K562 (cell line): ENCODE results near the gene LRRC7. TPM values are rescaled to one million over a fixed set of nuclear protein-coding genes. Genes with fewer than 3 reads are reported as not detected.

ENCODE experiments used
- ATAC-seq: fragments of 200-7000 bp; cut with Tn5 transposase; 3 replicates; pipeline ENCODE4 v1.9.1; 2020; ENCODE audit warnings: moderate library complexity
- BruUV-seq: library from RNA; stranded (reverse); fragments of 400-500 nt; replicated peaks from 2 replicates; lab custom pipeline; 2021; lab: Mats Ljungman, UMichigan
- CTCF ChIA-PET: fragments of 300-600 bp; formaldehyde crosslinking; extraction: SDS; loops from one replicate; lab custom pipeline; 2021; ENCODE audit warnings: low intra/inter-chr PET ratio; lab: Yijun Ruan, JAX
- POLR2A ChIA-PET: fragments of 300-600, 350-650 bp; sonication (Branson Sonifier 250); formaldehyde crosslinking; extraction: SDS; loops from one replicate; lab custom pipeline; 2021; ENCODE audit warnings: antibody characterized with exemption, inconsistent platforms; lab: Yijun Ruan, JAX
- DNase-seq, 4 experiments: peaks; one replicate each; pipeline versions ENCODE4 v3.0.0 to v3.0.0-alpha.2; 2011 to 2018; ENCODE audit warnings: low spot score in 3 of 4, mixed read lengths in 3 of 4; ENCODE audit errors: extremely low read depth in 1 of 4
- FAIRE-seq: peaks from 2 replicates; lab custom pipeline; 2011; peaks lifted over from hg19 to GRCh38; lab: Jason Lieb, UNC
- H2AFZ ChIP-seq: 2 replicates; pipeline ENCODE4 v1.6.0; 2011; ENCODE audit warnings: low read depth, low read length, control low read depth, inconsistent platforms
- H3K27ac ChIP-seq: fragments of 200-600 bp; 3 replicates; pipeline ENCODE4 v1.8.0; 2011; ENCODE audit warnings: low read depth, mild to moderate bottlenecking, control low read depth, inconsistent platforms, low read length, moderate library complexity, mixed read lengths; ENCODE audit errors: extremely low read depth
- H3K27me3 ChIP-seq, 2 experiments: fragments of 300-600 bp in 1 of 2; 2 replicates in 1 of 2; 3 replicates in 1 of 2; pipeline versions ENCODE4 v1.6.0 to v1.8.0; 2011; ENCODE audit warnings: inconsistent platforms in 2 of 2, low read length in 2 of 2, mild to moderate bottlenecking in 1 of 2, mixed read lengths in 1 of 2, moderate library complexity in 1 of 2; ENCODE audit not compliant: control insufficient read depth in 2 of 2, insufficient read depth in 2 of 2
- H3K36me3 ChIP-seq: fragments of 300-600 bp; 3 replicates; pipeline ENCODE4 v1.8.0; 2011; ENCODE audit warnings: mild to moderate bottlenecking, low read length, inconsistent platforms; ENCODE audit not compliant: control insufficient read depth, insufficient read depth
- H3K4me1 ChIP-seq, 2 experiments: fragments of 200-600 bp in 1 of 2; replicated peaks in 1 of 2; 2 replicates in 1 of 2; 3 replicates in 1 of 2; pipeline versions ENCODE4 v1.5.1 to v1.8.0; 2011; ENCODE audit warnings: inconsistent platforms in 2 of 2, low read length in 2 of 2, mild to moderate bottlenecking in 1 of 2, mixed read lengths in 1 of 2, moderate library complexity in 1 of 2; ENCODE audit not compliant: control insufficient read depth in 2 of 2, insufficient read depth in 2 of 2
- H3K4me2 ChIP-seq: 2 replicates; pipeline ENCODE4 v1.6.1; 2011; ENCODE audit warnings: low read length, control low read depth, inconsistent platforms, mixed read lengths; ENCODE audit not compliant: insufficient read depth
- H3K4me3 ChIP-seq: fragments of 200-600 bp; sonication (generic), shearing (Covaris generic); 2 replicates; pipeline ENCODE4 v1.5.1; 2016; ENCODE audit warnings: control low read depth, inconsistent platforms
- H3K79me2 ChIP-seq: fragments of 200-600 bp; 3 replicates; pipeline ENCODE4 v1.8.0; 2011; ENCODE audit warnings: low read length, inconsistent platforms; ENCODE audit not compliant: control insufficient read depth, insufficient read depth
- H3K9ac ChIP-seq, 2 experiments: 2 replicates each; pipeline versions ENCODE4 v1.6.0 to v1.6.1; 2011; ENCODE audit warnings: low read depth in 2 of 2, low read length in 2 of 2, control low read depth in 1 of 2, inconsistent platforms in 1 of 2, mild to moderate bottlenecking in 1 of 2, mixed read lengths in 1 of 2; ENCODE audit not compliant: insufficient read depth in 1 of 2
- H3K9me1 ChIP-seq: one replicate; pipeline ENCODE4 v1.6.0; 2011; ENCODE audit warnings: inconsistent platforms, mild to moderate bottlenecking, low read length, moderate library complexity; ENCODE audit not compliant: control insufficient read depth, insufficient read depth
- H3K9me3 ChIP-seq: replicated peaks from 2 replicates; pipeline ENCODE4 v1.5.1; 2011; ENCODE audit warnings: low read depth, low read length, inconsistent platforms; ENCODE audit not compliant: control insufficient read depth, insufficient read depth
- H4K20me1 ChIP-seq: replicated peaks from 2 replicates; pipeline ENCODE4 v1.6.1; 2011; ENCODE audit warnings: low read length, inconsistent platforms, mixed read lengths; ENCODE audit not compliant: control insufficient read depth, insufficient read depth
- CCNT2 ChIP-seq: IDR thresholded peaks from 2 replicates; pipeline ENCODE4 v1.6.1; 2011; ENCODE audit warnings: borderline replicate concordance, low read depth, mild to moderate bottlenecking, moderate library complexity, mixed read lengths, low read length; ENCODE audit not compliant: insufficient read length; ENCODE audit errors: extremely low read depth
- KLF10 ChIP-seq: fragments of 250-450 bp; sonication (Bioruptor Pico); IDR thresholded peaks from 2 replicates; pipeline ENCODE4 v1.6.1; 2021; ENCODE audit warnings: matching md5 sums
- MED1 ChIP-seq: sonication (generic); formaldehyde crosslinking; IDR thresholded peaks from 2 replicates; pipeline ENCODE4 v1.8.1; 2023; ENCODE audit warnings: missing genetic modification reagents, borderline replicate concordance
- SMARCC2 ChIP-seq: fragments of 450-650 bp; IDR thresholded peaks from 2 replicates; pipeline ENCODE4 v1.6.1; 2017; ENCODE audit warnings: antibody characterized with exemption, moderate library complexity, mild to moderate bottlenecking, low read depth
- TFAM ChIP-seq: fragments of 250-450 bp; sonication (Bioruptor Pico); conservative IDR thresholded peaks from 2 replicates; pipeline ENCODE4 v1.5.0; 2021; ENCODE audit warnings: mild to moderate bottlenecking, moderate library complexity
- TSC22D4 ChIP-seq: fragments of 450-650 bp; IDR thresholded peaks from 2 replicates; pipeline ENCODE4 v1.6.1; 2016; ENCODE audit warnings: missing genetic modification characterization, missing biosample characterization, control low read depth
- ZBTB7A ChIP-seq: IDR thresholded peaks from 2 replicates; pipeline ENCODE4 v1.6.1; 2011; ENCODE audit warnings: low read depth, mild to moderate bottlenecking, low read length, moderate library complexity, borderline replicate concordance; ENCODE audit not compliant: control insufficient read depth
- ZNF239 ChIP-seq: fragments of 250-450 bp; sonication (Bioruptor Pico); IDR thresholded peaks from 2 replicates; pipeline ENCODE4 v1.4.0; 2020; ENCODE audit warnings: mild to moderate bottlenecking
- ZNF551 ChIP-seq: fragments of 250-450 bp; sonication (Bioruptor Pico); IDR thresholded peaks from 2 replicates; pipeline ENCODE4 v1.5.0; 2021; ENCODE audit warnings: mild to moderate bottlenecking, moderate library complexity
- in situ Hi-C: fragments of 300-500 bp; cut with MboI; formaldehyde crosslinking; loops from 4 replicates; pipeline ENCODE4 v1.15.0; 2018; ENCODE audit warnings: inconsistent platforms, mixed read lengths
- intact Hi-C: fragments of 100-400 bp; cut with micrococcal nuclease; formaldehyde crosslinking; loops from 2 replicates; pipeline ENCODE4 v1.14.2; 2022
- polyA plus RNA-seq, 8 experiments: library from polyadenylated mRNA; depleted of rRNA in 4 of 8; stranded (reverse) in 5 of 8; unstranded in 3 of 8; fragments of >200 nt; fragmentation: Nextera tagmentation in 2 of 8; fragmentation: Illumina TruSeq in 1 of 8; extraction: Ambion mirVana in 2 of 8; extraction: Trizol in 1 of 8; gene quantifications; 2 replicates each; pipeline versions ENCODE4 v1.2.1 to v1.2.3, GENCODE V29; 2011 to 2014; ENCODE audit warnings: inconsistent platforms in 1 of 8, missing spikeins in 1 of 8
- total RNA-seq, 7 experiments: library from RNA; depleted of rRNA in 6 of 7; stranded (reverse); fragments of >200 nt in 6 of 7; fragmentation: Illumina TruSeq in 2 of 7; extraction: Trizol in 2 of 7; gene quantifications; 2 replicates each; pipeline versions ENCODE4 v1.2.1 to v1.2.3, GENCODE V29; 2011 to 2021; ENCODE audit warnings: low replicate concordance in 1 of 7
- TF ChIP-seq, protein P1 (sequence below): fragments of 250-450 bp; sonication (Bioruptor Pico); IDR thresholded peaks from 2 replicates; pipeline ENCODE4 v1.4.0; 2020; ENCODE audit warnings: borderline replicate concordance

The LRRC7 gene
- total and polyA plus RNA-seq, 9 of the 15 experiments (the other 6 are each of a cell fraction or from before 2014, with no cell fraction given): 0.09 to 0.94 (median 0.49) TPM

GRCh38 chr1:69648486-69648885 lies 80.8 kb downstream of the LRRC7 start:
- ChIA-PET CTCF (no interaction called here), POLR2A (no interaction called here)
- no peak for TF ChIP-seq CCNT2
- TF ChIP-seq TFAM (CRISPR knock-in tag): no peak
- TF ChIP-seq SMARCC2: no peak
- no peak for TF ChIP-seq ZNF551
- no peak for TF ChIP-seq ZBTB7A
- TF ChIP-seq MED1: no peak
- TF ChIP-seq ZNF239 (CRISPR knock-in tag): no peak
- TF ChIP-seq, protein P1, sequence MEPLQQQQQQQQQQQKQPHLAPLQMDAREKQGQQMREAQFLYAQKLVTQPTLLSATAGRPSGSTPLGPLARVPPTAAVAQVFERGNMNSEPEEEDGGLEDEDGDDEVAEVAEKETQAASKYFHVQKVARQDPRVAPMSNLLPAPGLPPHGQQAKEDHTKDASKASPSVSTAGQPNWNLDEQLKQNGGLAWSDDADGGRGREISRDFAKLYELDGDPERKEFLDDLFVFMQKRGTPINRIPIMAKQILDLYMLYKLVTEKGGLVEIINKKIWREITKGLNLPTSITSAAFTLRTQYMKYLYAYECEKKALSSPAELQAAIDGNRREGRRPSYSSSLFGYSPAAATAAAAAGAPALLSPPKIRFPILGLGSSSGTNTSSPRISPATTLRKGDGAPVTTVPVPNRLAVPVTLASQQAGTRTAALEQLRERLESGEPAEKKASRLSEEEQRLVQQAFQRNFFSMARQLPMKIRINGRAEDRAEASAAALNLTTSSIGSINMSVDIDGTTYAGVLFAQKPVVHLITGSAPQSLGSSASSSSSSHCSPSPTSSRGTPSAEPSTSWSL (CRISPR knock-in tag): no peak
- TF ChIP-seq KLF10 (CRISPR knock-in tag): no peak
- TF ChIP-seq TSC22D4 (tag): no peak
- H3K4me2 ChIP-seq: no peak overlapping the region
- no peaks in the 10 kb centered on the region for H4K20me1 ChIP-seq
- no peak overlapping the region for H3K9ac ChIP-seq
- intact Hi-C loops: no loop called here
- DNase-seq (no peak), FAIRE-seq (no peak), ATAC-seq (no peak; the same call in 2 of the 3 replicates)
- peak overlapping the region; percentile 32; the same call in 1 of the 2 replicates for H2AFZ ChIP-seq
- no peak overlapping the region for H3K27ac ChIP-seq
- H3K4me3 ChIP-seq: no peak overlapping the region
- BruUV-seq: no TSS peak
- no peaks in the 10 kb centered on the region for H3K4me1 ChIP-seq
- no peaks in the 10 kb centered on the region for H3K36me3 ChIP-seq
- H3K27me3 ChIP-seq: no peaks in the 10 kb centered on the region
- in situ Hi-C loops: no loop called here
- H3K9me1 ChIP-seq: no peaks in the 10 kb centered on the region
- H3K79me2 ChIP-seq: no peaks in the 10 kb centered on the region
- H3K9me3 ChIP-seq: no peaks in the 10 kb centered on the region
